T-helper 22 cell (primary cell): ENCODE results near the gene FUBP3.
"Not testable (repeated sequence)": the region's sequence is repeated elsewhere in the genome, so short reads cannot be mapped to it uniquely, and the experiment has no call there.

ENCODE experiments used
- DNase-seq: peaks from one replicate; pipeline ENCODE4 v3.0.0-alpha.2; 2020; ENCODE audit warnings: low read depth

The FUBP3 gene

GRCh38 chr9:130682421-130683121 is 103.2 kb downstream of the FUBP3 start:
- DNase-seq: no peak

DNA sequence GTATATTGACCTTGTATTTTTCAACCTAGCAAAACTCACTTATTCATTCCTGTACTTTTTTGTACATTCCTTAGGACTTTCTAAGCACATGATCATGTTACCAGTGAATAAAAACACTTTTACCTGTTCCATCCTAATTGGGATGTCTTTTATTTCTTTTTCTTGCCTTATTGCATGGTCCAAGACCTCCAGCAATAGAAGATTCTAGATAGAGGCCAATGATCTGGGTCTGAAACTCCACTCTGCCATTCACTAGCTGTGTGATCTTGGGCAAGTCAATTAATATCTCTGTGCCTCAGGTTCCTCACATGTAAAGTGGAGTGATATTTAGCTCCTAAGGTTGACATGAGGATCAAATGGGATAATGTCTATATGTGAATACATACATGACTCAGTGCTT is 105.7 kb downstream of the FUBP3 start:
- no peak for DNase-seq

DNA sequence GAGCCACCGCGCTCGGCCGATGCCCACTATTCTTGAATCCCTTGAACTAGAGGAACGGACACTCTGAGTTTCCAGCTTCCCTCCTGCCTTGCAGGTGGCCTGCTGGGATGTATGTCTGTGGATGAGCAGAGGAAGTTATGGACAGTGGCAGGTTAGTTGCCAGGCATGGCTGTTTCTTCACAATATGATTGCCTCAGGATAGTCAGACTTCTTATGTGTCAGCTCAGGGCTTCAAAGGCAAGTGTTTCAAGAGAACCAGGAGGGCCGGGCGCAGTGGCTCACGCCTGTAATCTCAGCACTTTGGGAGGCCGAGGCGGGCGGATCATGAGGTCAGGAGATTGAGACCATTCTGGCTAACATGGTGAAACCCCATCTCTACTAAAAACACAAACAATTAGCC is 106.6 kb downstream of the FUBP3 start:
- not testable (repeated sequence) for DNase-seq

DNA sequence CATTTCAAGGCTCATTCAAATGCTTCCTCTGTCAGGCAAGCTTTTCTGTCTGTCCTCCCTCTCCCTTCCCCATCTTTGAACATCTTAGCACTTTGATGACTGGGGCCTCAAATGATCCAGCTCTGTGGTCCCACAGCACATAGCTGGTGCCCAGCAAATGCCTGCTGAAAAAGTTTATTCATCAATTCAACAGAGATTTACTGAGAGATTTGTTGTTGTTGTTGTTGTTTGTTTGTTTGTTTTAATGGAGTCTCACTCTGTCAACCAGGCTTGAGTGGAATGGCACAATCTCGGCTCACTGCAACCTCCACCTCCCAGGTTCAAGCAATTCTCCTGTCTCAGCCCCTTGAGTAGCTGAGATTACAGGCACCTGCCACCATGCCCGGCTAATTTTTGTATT is 108.2 kb downstream of the FUBP3 start:
- DNase-seq: no peak
